ENCODE measurements around the gene CLDN3.
"Not testable (repeated sequence)": the region's sequence is repeated elsewhere in the genome, so short reads cannot be mapped to it uniquely, and the experiment has no call there.

GRCh38 chr7:73720443-73720842 is 49.6 kb downstream of the CLDN3 start:
- TF ChIP-seq, protein P1, sequence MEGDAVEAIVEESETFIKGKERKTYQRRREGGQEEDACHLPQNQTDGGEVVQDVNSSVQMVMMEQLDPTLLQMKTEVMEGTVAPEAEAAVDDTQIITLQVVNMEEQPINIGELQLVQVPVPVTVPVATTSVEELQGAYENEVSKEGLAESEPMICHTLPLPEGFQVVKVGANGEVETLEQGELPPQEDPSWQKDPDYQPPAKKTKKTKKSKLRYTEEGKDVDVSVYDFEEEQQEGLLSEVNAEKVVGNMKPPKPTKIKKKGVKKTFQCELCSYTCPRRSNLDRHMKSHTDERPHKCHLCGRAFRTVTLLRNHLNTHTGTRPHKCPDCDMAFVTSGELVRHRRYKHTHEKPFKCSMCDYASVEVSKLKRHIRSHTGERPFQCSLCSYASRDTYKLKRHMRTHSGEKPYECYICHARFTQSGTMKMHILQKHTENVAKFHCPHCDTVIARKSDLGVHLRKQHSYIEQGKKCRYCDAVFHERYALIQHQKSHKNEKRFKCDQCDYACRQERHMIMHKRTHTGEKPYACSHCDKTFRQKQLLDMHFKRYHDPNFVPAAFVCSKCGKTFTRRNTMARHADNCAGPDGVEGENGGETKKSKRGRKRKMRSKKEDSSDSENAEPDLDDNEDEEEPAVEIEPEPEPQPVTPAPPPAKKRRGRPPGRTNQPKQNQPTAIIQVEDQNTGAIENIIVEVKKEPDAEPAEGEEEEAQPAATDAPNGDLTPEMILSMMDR (IDR thresholded peaks at IDR 0.05): not testable (repeated sequence)
- not testable (repeated sequence) for TF ChIP-seq ZFX (IDR thresholded peaks at IDR 0.05; ENCODE audit: borderline replicate concordance)

All from 22Rv1 (cell line).